Inferior parietal cortex (tissue), 1 donor: ENCODE data around the gene ALG11.
"Not testable (repeated sequence)": the region's sequence is repeated elsewhere in the genome, so short reads cannot be mapped to it uniquely, and the experiment has no call there.

Experiments used
- DNase-seq: peaks from one replicate; pipeline ENCODE4 v3.0.0-alpha.2; 2016; ENCODE audit errors: extremely low spot score

Gene ALG11

GRCh38 chr13:52029569-52029968 lies 17.4 kb downstream of the ALG11 start:
- DNase-seq = no peak

- not testable (repeated sequence) for DNase-seq
These were observed 18.2 kb downstream of the ALG11 start for GRCh38 chr13:52030401-52030800.

GRCh38 chr13:52033039-52033438 lies 20.8 kb downstream of the ALG11 start:
- DNase-seq = no peak

- DNase-seq = no peak
These were observed 22.5 kb downstream of the ALG11 start for GRCh38 chr13:52034616-52035226.

- no peak for DNase-seq
These were observed 23.8 kb downstream of the ALG11 start for GRCh38 chr13:52036037-52036436.

GRCh38 chr13:52043675-52044074 lies 31.5 kb downstream of the ALG11 start:
- DNase-seq = no peak

GRCh38 chr13:52047463-52047862 lies 35.3 kb downstream of the ALG11 start:
- no peak for DNase-seq

GRCh38 chr13:52048516-52048915 lies 36.3 kb downstream of the ALG11 start:
- DNase-seq = no peak

GRCh38 chr13:52051400-52051799 lies 39.2 kb downstream of the ALG11 start:
- DNase-seq = no peak

- no peak for DNase-seq
These were observed 41.3 kb downstream of the ALG11 start for GRCh38 chr13:52053460-52053859.

- not testable (repeated sequence) for DNase-seq
These were observed 48.9 kb downstream of the ALG11 start for GRCh38 chr13:52061064-52061463.

- DNase-seq = peak; percentile 13
These were observed 49.4 kb downstream of the ALG11 start for GRCh38 chr13:52061587-52061986.

GRCh38 chr13:52067237-52067636 lies 55.0 kb downstream of the ALG11 start:
- no peak for DNase-seq

GRCh38 chr13:52070929-52071523 lies 58.8 kb downstream of the ALG11 start:
- no peak for DNase-seq
